PFSK-1 (cell line): ENCODE data around the gene EML4.

Source experiments
- FOXP2 ChIP-seq: optimal IDR thresholded peaks from 2 replicates; pipeline ENCODE3; 2011; ENCODE audit warnings: borderline replicate concordance, control low read depth, inconsistent platforms; ENCODE audit not compliant: insufficient read depth; ENCODE audit errors: extremely low read length, extremely low read depth
- POLR2AphosphoS5 ChIP-seq: IDR thresholded peaks from 2 replicates; pipeline ENCODE4 v1.6.1; 2012; ENCODE audit warnings: low read depth, mild to moderate bottlenecking, control low read depth, low read length, moderate library complexity
- REST ChIP-seq, 2 experiments: IDR thresholded peaks; 2 replicates each; pipeline versions ENCODE4 v1.6.1 to v1.8.0; 2011 to 2012; ENCODE audit warnings: low read depth in 2 of 2, low read length in 2 of 2, control low read depth in 1 of 2, inconsistent platforms in 1 of 2, mild to moderate bottlenecking in 1 of 2, moderate library complexity in 1 of 2; ENCODE audit not compliant: insufficient read depth in 1 of 2
- SIN3A ChIP-seq: IDR thresholded peaks from 2 replicates; pipeline ENCODE4 v1.6.1; 2012; ENCODE audit warnings: mild to moderate bottlenecking, low read length, moderate library complexity, borderline replicate concordance; ENCODE audit not compliant: insufficient read depth
- TAF1 ChIP-seq: IDR thresholded peaks from 2 replicates; pipeline ENCODE4 v1.6.1; 2012; ENCODE audit warnings: low read length, control low read depth, borderline replicate concordance; ENCODE audit not compliant: insufficient read depth

EML4 gene

GRCh38 chr2:42202634-42203008 is 33.5 kb downstream of the EML4 start:
- no peak for TF ChIP-seq SIN3A
- no peak for TF ChIP-seq REST (IDR thresholded peaks at IDR 0.05; ENCODE audit: insufficient read depth in 1 of 2, low read depth in 2 of 2, low read length in 2 of 2)
- TF ChIP-seq FOXP2, result no peak
- no peak for TF ChIP-seq POLR2AphosphoS5
- no peak for TF ChIP-seq TAF1

DNA sequence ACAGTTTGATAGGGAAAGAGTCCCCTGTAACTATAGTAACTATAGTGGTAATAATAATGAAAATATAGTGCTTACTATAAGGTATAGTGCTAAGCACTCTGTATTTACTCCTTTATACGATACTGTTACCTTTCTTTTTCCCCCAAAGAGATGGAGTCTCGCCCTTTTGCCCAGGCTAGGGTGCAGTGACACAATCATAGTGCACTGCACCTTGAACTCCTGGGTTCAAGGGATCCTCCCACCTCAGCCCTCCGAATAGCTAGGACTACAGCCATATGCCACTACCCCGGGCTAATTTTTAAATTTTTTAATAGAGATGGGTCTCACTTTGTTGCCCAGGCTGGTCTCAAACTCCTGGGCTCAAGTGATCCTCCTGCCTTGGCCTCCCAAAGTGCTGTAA is 34.6 kb downstream of the EML4 start:
- TF ChIP-seq TAF1 (no peak), REST (IDR thresholded peaks at IDR 0.05; ENCODE audit: insufficient read depth in 1 of 2, low read depth in 2 of 2, low read length in 2 of 2) (no peak), FOXP2 (no peak), SIN3A (no peak), POLR2AphosphoS5 (no peak)

DNA sequence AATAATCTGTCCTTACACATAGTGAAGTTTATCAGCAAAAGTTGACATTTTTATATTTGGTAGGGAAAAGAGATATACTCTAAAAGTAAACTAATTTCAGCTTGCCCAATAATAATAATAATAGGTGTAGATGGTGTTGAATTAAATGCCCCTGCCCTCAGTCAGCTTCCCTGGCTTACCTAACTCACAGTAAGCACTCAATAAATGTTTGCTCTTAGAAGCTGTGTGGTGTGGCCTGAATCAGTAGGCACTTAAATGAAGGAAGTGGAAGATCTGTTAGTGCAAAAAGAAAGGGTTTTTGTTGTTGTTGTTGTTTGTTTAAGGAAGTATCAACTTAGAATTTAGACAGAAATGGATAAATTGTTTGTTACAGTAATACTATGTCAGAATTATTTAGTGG is 36.2 kb downstream of the EML4 start:
- TF ChIP-seq TAF1 (no peak), REST (IDR thresholded peaks at IDR 0.05; ENCODE audit: insufficient read depth in 1 of 2, low read depth in 2 of 2, low read length in 2 of 2) (no peak), FOXP2 (no peak), SIN3A (no peak), POLR2AphosphoS5 (no peak)

DNA sequence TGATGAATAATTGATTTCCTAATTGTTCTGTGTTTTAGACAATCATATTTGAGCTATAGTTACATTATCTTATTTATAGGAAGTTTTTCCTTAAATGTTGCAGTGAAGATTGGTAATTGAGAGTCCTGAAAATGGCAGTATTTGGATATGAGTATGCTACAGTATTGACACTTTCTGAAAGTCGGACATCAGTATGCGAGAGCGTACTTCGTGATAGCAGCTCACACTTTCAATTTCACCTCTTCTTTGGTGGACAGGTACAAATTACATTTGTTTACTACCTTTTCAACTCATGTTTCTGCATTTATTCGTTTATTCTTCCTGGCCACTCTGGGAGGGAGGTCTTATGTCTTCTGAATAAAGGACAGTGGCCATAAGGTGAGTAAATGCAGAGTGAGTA is 38.7 kb downstream of the EML4 start:
- TF ChIP-seq REST (IDR thresholded peaks at IDR 0.05; ENCODE audit: insufficient read depth in 1 of 2, low read depth in 2 of 2, low read length in 2 of 2), result no peak

DNA sequence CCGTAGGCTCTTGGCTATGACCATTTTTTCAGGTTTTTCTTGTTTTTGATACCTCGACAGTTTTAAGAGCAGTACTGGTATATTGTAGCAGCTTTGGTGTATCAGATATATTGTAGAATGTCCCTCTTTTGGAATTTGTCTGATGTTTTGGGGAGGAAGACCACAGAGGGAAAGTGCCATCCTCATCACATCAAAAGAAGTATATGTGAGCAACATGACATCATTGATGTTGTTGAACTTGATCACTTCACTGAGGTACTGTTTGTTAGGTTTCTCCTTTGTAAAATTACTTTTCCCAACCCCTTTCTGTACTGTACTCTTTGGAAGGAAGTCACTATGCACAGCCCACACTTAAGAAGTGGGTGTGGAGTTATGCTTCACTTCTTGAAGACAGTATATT is 41.0 kb downstream of the EML4 start:
- TF ChIP-seq POLR2AphosphoS5, result no peak
- no peak for TF ChIP-seq FOXP2
- no peak for TF ChIP-seq TAF1
- TF ChIP-seq REST (IDR thresholded peaks at IDR 0.05; ENCODE audit: insufficient read depth in 1 of 2, low read depth in 2 of 2, low read length in 2 of 2), result no peak
- TF ChIP-seq SIN3A, result no peak
